Panc1 (cell line): ENCODE measurements around the gene POLR3B. TPM values are rescaled to one million over a fixed set of nuclear protein-coding genes. Genes with fewer than 3 reads are reported as not detected.

Experiments
- ATAC-seq: fragments of 200-7000 bp; cut with Tn5 transposase; 2 replicates; pipeline ENCODE4 v1.9.1; 2020; ENCODE audit warnings: mild to moderate bottlenecking, moderate library complexity
- BruUV-seq: library from RNA; stranded (reverse); fragments of 400-500 nt; replicated peaks from 2 replicates; lab custom pipeline; 2021; lab: Mats Ljungman, UMichigan
- CTCF ChIA-PET: fragments of 300-600 bp; sonication (Branson Sonifier 250); formaldehyde crosslinking; loops from one replicate; lab custom pipeline; 2022; ENCODE audit warnings: antibody characterized with exemption; lab: Charles Lee
- POLR2A ChIA-PET: fragments of 300-600 bp; sonication (Branson Sonifier 250); formaldehyde crosslinking; loops from one replicate; lab custom pipeline; 2022; ENCODE audit warnings: antibody characterized with exemption; lab: Charles Lee
- DNase-seq: peaks from one replicate; pipeline ENCODE4 v3.0.0-alpha.2; 2010; ENCODE audit warnings: low read depth, low spot score
- H3K27ac ChIP-seq: 2 replicates; pipeline ENCODE4 v1.5.1; 2011; ENCODE audit warnings: mild to moderate bottlenecking, low read length, inconsistent platforms
- H3K27me3 ChIP-seq: fragments of 200-500 bp; sonication (Bioruptor generic); 2 replicates; pipeline ENCODE4 v1.6.0; 2014; ENCODE audit warnings: low read length, inconsistent platforms; ENCODE audit not compliant: control insufficient read depth, insufficient read depth
- H3K36me3 ChIP-seq: fragments of 200-500 bp; sonication (Bioruptor generic); 2 replicates; pipeline ENCODE4 v1.5.1; 2014; ENCODE audit warnings: inconsistent platforms, mild to moderate bottlenecking, low read length, moderate library complexity; ENCODE audit not compliant: control insufficient read depth, insufficient read depth
- H3K4me1 ChIP-seq: 2 replicates; pipeline ENCODE4 v1.5.1; 2011; ENCODE audit warnings: inconsistent platforms, mild to moderate bottlenecking, low read length, moderate library complexity; ENCODE audit not compliant: control insufficient read depth, insufficient read depth
- H3K4me3 ChIP-seq, 2 experiments: 2 replicates each; pipeline ENCODE4 v1.5.1; 2011 to 2012; ENCODE audit warnings: low read depth in 2 of 2, low read length in 2 of 2, mild to moderate bottlenecking in 2 of 2, inconsistent platforms in 1 of 2, moderate library complexity in 1 of 2
- H3K9me3 ChIP-seq: fragments of 200-500 bp; sonication (Bioruptor generic); 2 replicates; pipeline ENCODE4 v1.5.1; 2014; ENCODE audit warnings: low read depth, mild to moderate bottlenecking, inconsistent platforms, low read length, moderate library complexity; ENCODE audit not compliant: control insufficient read depth, insufficient read depth
- CTCF ChIP-seq: fragments of 450-650 bp; IDR thresholded peaks from 2 replicates; pipeline ENCODE4 v1.5.1; 2017; ENCODE audit warnings: mild to moderate bottlenecking
- POLR2AphosphoS5 ChIP-seq: IDR thresholded peaks from 2 replicates; pipeline ENCODE4 v1.6.1; 2012; ENCODE audit warnings: mild to moderate bottlenecking, low read depth, low read length, moderate library complexity
- REST ChIP-seq, 2 experiments: IDR thresholded peaks; 2 replicates each; pipeline ENCODE4 v1.6.1; 2011 to 2012; ENCODE audit warnings: low read depth in 2 of 2, control low read depth in 1 of 2, low read length in 1 of 2, mild to moderate bottlenecking in 1 of 2, moderate library complexity in 1 of 2; ENCODE audit not compliant: insufficient read depth in 1 of 2
- SIN3A ChIP-seq: IDR thresholded peaks from 2 replicates; pipeline ENCODE4 v1.6.1; 2012; ENCODE audit warnings: low read depth, mild to moderate bottlenecking, low read length, moderate library complexity, borderline replicate concordance; ENCODE audit not compliant: insufficient read depth
- TCF7L2 ChIP-seq: IDR thresholded peaks from 2 replicates; pipeline ENCODE4 v1.6.1; 2011; ENCODE audit warnings: mild to moderate bottlenecking, low read depth, low read length, inconsistent platforms
- in situ Hi-C: cut with HindIII; loops from 2 replicates; pipeline ENCODE4 v1.10.0; 2016; ENCODE audit warnings: low sequenced_read_pairs, low pct_unique_long_range_greater_than_20kb
- intact Hi-C: fragments of 100-400 bp; cut with micrococcal nuclease; formaldehyde crosslinking; loops from one replicate; pipeline ENCODE4 v1.10.0; 2022; ENCODE audit not compliant: unreplicated experiment
- total RNA-seq: library from RNA; stranded (reverse); gene quantifications from one replicate; pipeline ENCODE4 v1.2.1, GENCODE V29; 2021; ENCODE audit not compliant: unreplicated experiment

Gene POLR3B
- total RNA-seq, 1 experiment from 2014 or later: 8.2 TPM

- no TSS peak for BruUV-seq
- intact Hi-C loops (loop anchor here (10.0 kb wide), 1 partner anchor 197 kb away; the partner anchor contains the start of gene RFX4), in situ Hi-C loops (no loop called here)
- H3K27ac ChIP-seq: no peak overlapping the region
- no peak overlapping the region for H3K4me3 ChIP-seq
- H3K36me3 ChIP-seq: 0 out of 2 replicates have a peak, but pooled peaks cover 2% of the 10 kb centered on the region
- DNase-seq (no peak), ATAC-seq (no peak)
- TF ChIP-seq POLR2AphosphoS5 (no peak), SIN3A (no peak), TCF7L2 (no peak), REST (IDR thresholded peaks at IDR 0.05; ENCODE audit: insufficient read depth in 1 of 2, low read depth in 2 of 2, low read length in 1 of 2) (no peak), CTCF (no peak)
- no peaks in the 10 kb centered on the region for H3K9me3 ChIP-seq
- no peaks in the 10 kb centered on the region for H3K4me1 ChIP-seq
- ChIA-PET CTCF (interaction anchor here (0.6 kb wide), 1 partner anchor 284 kb away, joined by 8 read pairs; no protein-coding TSS in a partner anchor), POLR2A (no interaction called here)
- H3K27me3 ChIP-seq: no peaks in the 10 kb centered on the region
These were observed 30.4 kb downstream of the POLR3B start for GRCh38 chr12:106387848-106388377.

GRCh38 chr12:106389151-106389550, 31.6 kb downstream of the POLR3B start:
- intact Hi-C loops (loop anchor here (10.0 kb wide), 1 partner anchor 196 kb away; the partner anchor contains the start of gene RFX4), in situ Hi-C loops (no loop called here)
- H3K27me3 ChIP-seq: no peaks in the 10 kb centered on the region
- DNase-seq: no peak
- ATAC-seq: no peak
- BruUV-seq: no TSS peak
- no peaks in the 10 kb centered on the region for H3K9me3 ChIP-seq
- ChIA-PET CTCF (interaction anchor here (0.6 kb wide), 1 partner anchor 37 kb away, joined by 5 read pairs; no protein-coding TSS in a partner anchor), POLR2A (interaction anchor here (0.7 kb wide), 1 partner anchor 167 kb away, joined by 6 read pairs; no protein-coding TSS in a partner anchor)
- peaks cover 2% of the 10 kb centered on the region; the same call in 1 of the 2 replicates for H3K36me3 ChIP-seq
- no peak overlapping the region for H3K4me3 ChIP-seq
- no peaks in the 10 kb centered on the region for H3K4me1 ChIP-seq
- no peak overlapping the region for H3K27ac ChIP-seq
- TF ChIP-seq SIN3A (no peak), CTCF (no peak), TCF7L2 (no peak), REST (IDR thresholded peaks at IDR 0.05; ENCODE audit: insufficient read depth in 1 of 2, low read depth in 2 of 2, low read length in 1 of 2) (no peak), POLR2AphosphoS5 (no peak)
